ENCODE results near the gene MORC2.

GRCh38 chr22:30933457-30933856 is 35.1 kb downstream of the MORC2 start:
- TF ChIP-seq PATZ1 (CRISPR knock-in tag; IDR thresholded peaks at IDR 0.05; ENCODE audit: borderline replicate concordance): no peak
- TF ChIP-seq ISL1 (CRISPR knock-in tag; IDR thresholded peaks at IDR 0.05): no peak
- TF ChIP-seq ESRRG (CRISPR knock-in tag; IDR thresholded peaks at IDR 0.05): no peak
- TF ChIP-seq ZFP3 (CRISPR knock-in tag; IDR thresholded peaks at IDR 0.05): no peak
- no peak for TF ChIP-seq CSRNP3 (CRISPR knock-in tag; IDR thresholded peaks at IDR 0.05)
- no peak for TF ChIP-seq TSHZ2 (CRISPR knock-in tag; IDR thresholded peaks at IDR 0.05)
- no peak for TF ChIP-seq TCF4 (CRISPR knock-in tag; IDR thresholded peaks at IDR 0.05; ENCODE audit: borderline replicate concordance)
- TF ChIP-seq ZFP30 (CRISPR knock-in tag; IDR thresholded peaks at IDR 0.05): no peak
